ENCODE results near the gene AQP7.

- TF ChIP-seq, protein P1, sequence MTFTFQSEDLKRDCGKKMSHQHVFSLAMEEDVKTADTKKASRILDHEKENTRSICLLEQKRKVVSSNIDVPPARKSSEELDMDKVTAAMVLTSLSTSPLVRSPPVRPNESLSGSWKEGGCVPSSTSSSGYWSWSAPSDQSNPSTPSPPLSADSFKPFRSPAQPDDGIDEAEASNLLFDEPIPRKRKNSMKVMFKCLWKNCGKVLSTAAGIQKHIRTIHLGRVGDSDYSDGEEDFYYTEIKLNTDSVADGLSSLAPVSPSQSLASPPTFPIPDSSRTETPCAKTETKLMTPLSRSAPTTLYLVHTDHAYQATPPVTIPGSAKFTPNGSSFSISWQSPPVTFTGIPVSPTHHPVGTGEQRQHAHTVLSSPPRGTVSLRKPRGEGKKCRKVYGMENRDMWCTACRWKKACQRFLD (tag by site-specific recombination; IDR thresholded peaks at IDR 0.05): no peak
- TF ChIP-seq ZNF354C (tag by site-specific recombination; IDR thresholded peaks at IDR 0.05; ENCODE audit: borderline replicate concordance, low read depth) (no peak), ZBTB48 (tag by site-specific recombination; IDR thresholded peaks at IDR 0.05) (no peak)
- TF ChIP-seq, protein P2, sequence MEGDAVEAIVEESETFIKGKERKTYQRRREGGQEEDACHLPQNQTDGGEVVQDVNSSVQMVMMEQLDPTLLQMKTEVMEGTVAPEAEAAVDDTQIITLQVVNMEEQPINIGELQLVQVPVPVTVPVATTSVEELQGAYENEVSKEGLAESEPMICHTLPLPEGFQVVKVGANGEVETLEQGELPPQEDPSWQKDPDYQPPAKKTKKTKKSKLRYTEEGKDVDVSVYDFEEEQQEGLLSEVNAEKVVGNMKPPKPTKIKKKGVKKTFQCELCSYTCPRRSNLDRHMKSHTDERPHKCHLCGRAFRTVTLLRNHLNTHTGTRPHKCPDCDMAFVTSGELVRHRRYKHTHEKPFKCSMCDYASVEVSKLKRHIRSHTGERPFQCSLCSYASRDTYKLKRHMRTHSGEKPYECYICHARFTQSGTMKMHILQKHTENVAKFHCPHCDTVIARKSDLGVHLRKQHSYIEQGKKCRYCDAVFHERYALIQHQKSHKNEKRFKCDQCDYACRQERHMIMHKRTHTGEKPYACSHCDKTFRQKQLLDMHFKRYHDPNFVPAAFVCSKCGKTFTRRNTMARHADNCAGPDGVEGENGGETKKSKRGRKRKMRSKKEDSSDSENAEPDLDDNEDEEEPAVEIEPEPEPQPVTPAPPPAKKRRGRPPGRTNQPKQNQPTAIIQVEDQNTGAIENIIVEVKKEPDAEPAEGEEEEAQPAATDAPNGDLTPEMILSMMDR (tag by site-specific recombination; IDR thresholded peaks at IDR 0.05): no peak
- TF ChIP-seq, protein P3, sequence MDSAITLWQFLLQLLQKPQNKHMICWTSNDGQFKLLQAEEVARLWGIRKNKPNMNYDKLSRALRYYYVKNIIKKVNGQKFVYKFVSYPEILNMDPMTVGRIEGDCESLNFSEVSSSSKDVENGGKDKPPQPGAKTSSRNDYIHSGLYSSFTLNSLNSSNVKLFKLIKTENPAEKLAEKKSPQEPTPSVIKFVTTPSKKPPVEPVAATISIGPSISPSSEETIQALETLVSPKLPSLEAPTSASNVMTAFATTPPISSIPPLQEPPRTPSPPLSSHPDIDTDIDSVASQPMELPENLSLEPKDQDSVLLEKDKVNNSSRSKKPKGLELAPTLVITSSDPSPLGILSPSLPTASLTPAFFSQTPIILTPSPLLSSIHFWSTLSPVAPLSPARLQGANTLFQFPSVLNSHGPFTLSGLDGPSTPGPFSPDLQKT (IDR thresholded peaks at IDR 0.05; ENCODE audit: borderline replicate concordance, low read depth, low read length): no peak
- TF ChIP-seq, protein P4, sequence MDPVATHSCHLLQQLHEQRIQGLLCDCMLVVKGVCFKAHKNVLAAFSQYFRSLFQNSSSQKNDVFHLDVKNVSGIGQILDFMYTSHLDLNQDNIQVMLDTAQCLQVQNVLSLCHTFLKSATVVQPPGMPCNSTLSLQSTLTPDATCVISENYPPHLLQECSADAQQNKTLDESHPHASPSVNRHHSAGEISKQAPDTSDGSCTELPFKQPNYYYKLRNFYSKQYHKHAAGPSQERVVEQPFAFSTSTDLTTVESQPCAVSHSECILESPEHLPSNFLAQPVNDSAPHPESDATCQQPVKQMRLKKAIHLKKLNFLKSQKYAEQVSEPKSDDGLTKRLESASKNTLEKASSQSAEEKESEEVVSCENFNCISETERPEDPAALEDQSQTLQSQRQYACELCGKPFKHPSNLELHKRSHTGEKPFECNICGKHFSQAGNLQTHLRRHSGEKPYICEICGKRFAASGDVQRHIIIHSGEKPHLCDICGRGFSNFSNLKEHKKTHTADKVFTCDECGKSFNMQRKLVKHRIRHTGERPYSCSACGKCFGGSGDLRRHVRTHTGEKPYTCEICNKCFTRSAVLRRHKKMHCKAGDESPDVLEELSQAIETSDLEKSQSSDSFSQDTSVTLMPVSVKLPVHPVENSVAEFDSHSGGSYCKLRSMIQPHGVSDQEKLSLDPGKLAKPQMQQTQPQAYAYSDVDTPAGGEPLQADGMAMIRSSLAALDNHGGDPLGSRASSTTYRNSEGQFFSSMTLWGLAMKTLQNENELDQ (tag by site-specific recombination; IDR thresholded peaks at IDR 0.05; ENCODE audit: low read depth): no peak
These were observed 26.5 kb downstream of the AQP7 start for GRCh38 chr9:33375841-33376321.

Measured in HEK293 (cell line).